KMS-11 (cell line): ENCODE data around the gene TM9SF3.

Experiments
- H2AFZ ChIP-seq: fragments of 200-600 bp; sonication (generic); 2 replicates; pipeline ENCODE4 v1.6.1; 2016; ENCODE audit warnings: antibody characterized with exemption, mixed run types, low read depth
- H3K27ac ChIP-seq: fragments of 200-600 bp; sonication (generic); 2 replicates; pipeline ENCODE4 v1.6.1; 2016; ENCODE audit warnings: mild to moderate bottlenecking, mixed run types
- H3K27me3 ChIP-seq: fragments of 200-600 bp; sonication (generic); 2 replicates; pipeline ENCODE4 v1.6.1; 2017; ENCODE audit warnings: mild to moderate bottlenecking, low read depth, mixed run types, moderate library complexity; ENCODE audit not compliant: insufficient read depth
- H3K36me3 ChIP-seq: fragments of 200-600 bp; sonication (generic); 2 replicates; pipeline ENCODE4 v1.6.1; 2017; ENCODE audit warnings: mild to moderate bottlenecking, mixed run types; ENCODE audit not compliant: insufficient read depth
- H3K4me1 ChIP-seq: fragments of 200-600 bp; sonication (generic); 2 replicates; pipeline ENCODE4 v1.6.1; 2016; ENCODE audit warnings: mild to moderate bottlenecking, low read depth, mixed run types; ENCODE audit not compliant: poor library complexity, severe bottlenecking
- H3K4me2 ChIP-seq: fragments of 200-600 bp; sonication (generic); 2 replicates; pipeline ENCODE4 v1.7.0; 2016; ENCODE audit warnings: mild to moderate bottlenecking, mixed run types
- H3K4me3 ChIP-seq: fragments of 200-600 bp; sonication (generic); IDR thresholded peaks from 2 replicates; pipeline ENCODE4 v1.6.1; 2017; ENCODE audit warnings: low read depth, low read length, mixed read lengths; ENCODE audit not compliant: insufficient read depth
- H3K79me2 ChIP-seq: fragments of 200-600 bp; sonication (generic); 2 replicates; pipeline ENCODE4 v1.6.1; 2016; ENCODE audit warnings: low read depth, mixed run types; ENCODE audit not compliant: insufficient read depth
- H3K9ac ChIP-seq: fragments of 200-600 bp; sonication (generic); 2 replicates; pipeline ENCODE4 v1.6.1; 2016; ENCODE audit warnings: mild to moderate bottlenecking, mixed run types
- H4K20me1 ChIP-seq: fragments of 200-600 bp; sonication (generic); 2 replicates; pipeline ENCODE4 v1.6.1; 2016; ENCODE audit warnings: mild to moderate bottlenecking, mixed run types; ENCODE audit not compliant: insufficient read depth
- CTCF ChIP-seq: fragments of 200-600 bp; sonication (generic); conservative IDR thresholded peaks from 2 replicates; pipeline ENCODE4 v1.6.1; 2017; ENCODE audit warnings: low read depth, mild to moderate bottlenecking, antibody characterized with exemption, low read length, moderate library complexity, mixed read lengths

The TM9SF3 gene

GRCh38 chr10:96588616-96589419, 2.0 kb upstream of the TM9SF3 start:
- H4K20me1 ChIP-seq: peaks cover 11% of the 10 kb centered on the region
- peak overlapping the region; percentile 81 for H3K4me2 ChIP-seq
- H3K79me2 ChIP-seq: peaks cover 29% of the 10 kb centered on the region
- no peak overlapping the region for H2AFZ ChIP-seq
- no peak for TF ChIP-seq CTCF
- H3K4me1 ChIP-seq: peaks cover 30% of the 10 kb centered on the region
- no peaks in the 10 kb centered on the region for H3K27me3 ChIP-seq
- no peak overlapping the region for H3K9ac ChIP-seq
- no peak overlapping the region for H3K4me3 ChIP-seq
- no peaks in the 10 kb centered on the region for H3K36me3 ChIP-seq
- H3K27ac ChIP-seq: no peak overlapping the region

GRCh38 chr10:96588060-96588554, 1.3 kb upstream of the TM9SF3 start:
- H4K20me1 ChIP-seq: peaks cover 18% of the 10 kb centered on the region
- H3K9ac ChIP-seq: peak overlapping the region; percentile 92
- H3K4me3 ChIP-seq: no peak overlapping the region
- H3K4me1 ChIP-seq: peaks cover 30% of the 10 kb centered on the region
- H3K79me2 ChIP-seq: peaks cover 36% of the 10 kb centered on the region
- H3K27me3 ChIP-seq: no peaks in the 10 kb centered on the region
- peak overlapping the region; percentile 90; the same call in 1 of the 2 replicates for H3K27ac ChIP-seq
- no peaks in the 10 kb centered on the region for H3K36me3 ChIP-seq
- peak overlapping the region; percentile 93; the same call in 1 of the 2 replicates for H2AFZ ChIP-seq
- TF ChIP-seq CTCF: no peak
- peak overlapping the region; percentile 81 for H3K4me2 ChIP-seq

- Histone ChIP-seq H3K36me3 (no peaks in the 10 kb centered on the region), H3K4me3 (no peak overlapping the region), H2AFZ (peak overlapping the region; percentile 93), H4K20me1 (peaks cover 20% of the 10 kb centered on the region), H3K4me2 (peak overlapping the region; percentile 81), H3K27me3 (no peaks in the 10 kb centered on the region), H3K4me1 (peaks cover 30% of the 10 kb centered on the region), H3K27ac (peak overlapping the region; percentile 90), H3K79me2 (peaks cover 43% of the 10 kb centered on the region), H3K9ac (peak overlapping the region; percentile 92)
- TF ChIP-seq CTCF: no peak
Observed at GRCh38 chr10:96587264-96588059, 650 bp upstream of the TM9SF3 start.

- no peaks in the 10 kb centered on the region for H3K27me3 ChIP-seq
- no peak for TF ChIP-seq CTCF
- H2AFZ ChIP-seq: peak overlapping the region; percentile 47
- H3K9ac ChIP-seq: peak overlapping the region; percentile 92
- no peaks in the 10 kb centered on the region for H3K36me3 ChIP-seq
- peaks cover 58% of the 10 kb centered on the region for H3K79me2 ChIP-seq
- H3K4me1 ChIP-seq: peaks cover 30% of the 10 kb centered on the region
- H3K4me3 ChIP-seq: no peak overlapping the region
- peak overlapping the region; percentile 76 for H3K4me2 ChIP-seq
- peaks cover 35% of the 10 kb centered on the region for H4K20me1 ChIP-seq
- peak overlapping the region; percentile 90 for H3K27ac ChIP-seq
Observed at GRCh38 chr10:96585736-96586418, 935 bp downstream of the TM9SF3 start.
